Fibroblast of lung (primary cell): ENCODE results near the gene JPH2. TPM values are rescaled to one million over a fixed set of nuclear protein-coding genes. Genes with fewer than 3 reads are reported as not detected.

Experiments
- DNase-seq, 2 donors: peaks; one replicate each; pipeline versions ENCODE4 v3.0.0 to v3.0.0-alpha.2; 2010; ENCODE audit warnings: low read depth in 2 of 2
- H2AFZ ChIP-seq: 2 replicates; pipeline ENCODE4 v1.5.1; 2012; ENCODE audit warnings: low read length, control low read depth, inconsistent platforms
- H3K27ac ChIP-seq: 2 replicates; pipeline ENCODE4 v1.5.1; 2011; ENCODE audit warnings: low read length, control low read depth; ENCODE audit not compliant: insufficient read depth
- H3K27me3 ChIP-seq: 2 replicates; pipeline ENCODE4 v1.5.1; 2011; ENCODE audit warnings: mild to moderate bottlenecking, low read length; ENCODE audit not compliant: control insufficient read depth, insufficient read depth
- H3K36me3 ChIP-seq: 2 replicates; pipeline ENCODE4 v1.5.1; 2011; ENCODE audit warnings: low read length; ENCODE audit not compliant: control insufficient read depth, insufficient read depth
- H3K4me1 ChIP-seq: 2 replicates; pipeline ENCODE4 v1.5.1; 2011; ENCODE audit warnings: low read length; ENCODE audit not compliant: control insufficient read depth, insufficient read depth; ENCODE audit errors: extremely low read depth
- H3K4me2 ChIP-seq: 2 replicates; pipeline ENCODE4 v1.5.1; 2011; ENCODE audit warnings: low read length, control low read depth; ENCODE audit not compliant: insufficient read depth; ENCODE audit errors: extremely low read depth
- H3K4me3 ChIP-seq, 4 experiments: fragments of 200-600 bp in 1 of 4; sonication (generic) in 1 of 4; replicated peaks in 1 of 4; 2 replicates each; pipeline ENCODE4 v1.5.1; 2011 to 2016; ENCODE audit warnings: low read length in 4 of 4, low read depth in 3 of 4, mild to moderate bottlenecking in 3 of 4, control low read depth in 2 of 4, inconsistent platforms in 1 of 4, mixed read lengths in 1 of 4; ENCODE audit not compliant: insufficient read depth in 1 of 4; ENCODE audit errors: control extremely low read depth in 1 of 4
- H3K79me2 ChIP-seq: 2 replicates; pipeline ENCODE4 v1.5.1; 2012; ENCODE audit warnings: mild to moderate bottlenecking, low read length, inconsistent platforms; ENCODE audit not compliant: control insufficient read depth, insufficient read depth
- H3K9ac ChIP-seq: 2 replicates; pipeline ENCODE4 v1.5.1; 2011; ENCODE audit warnings: mild to moderate bottlenecking, low read length, control low read depth; ENCODE audit not compliant: insufficient read depth
- H3K9me3 ChIP-seq: 2 replicates; pipeline ENCODE4 v1.5.1; 2012; ENCODE audit warnings: low read depth, low read length; ENCODE audit not compliant: control insufficient read depth, insufficient read depth
- H4K20me1 ChIP-seq: 2 replicates; pipeline ENCODE4 v1.5.1; 2011; ENCODE audit warnings: low read length; ENCODE audit not compliant: control insufficient read depth, insufficient read depth; ENCODE audit errors: extremely low read depth
- CTCF ChIP-seq, 2 donors: IDR thresholded peaks in 1 of 2; conservative IDR thresholded peaks in 1 of 2; 1 replicate in 1 of 2; 2 replicates in 1 of 2; pipeline ENCODE4 v1.5.1; 2011 to 2012; ENCODE audit warnings: low read length in 2 of 2, control low read depth in 1 of 2, inconsistent platforms in 1 of 2, low read depth in 1 of 2, mild to moderate bottlenecking in 1 of 2
- EZH2 ChIP-seq: IDR thresholded peaks from 2 replicates; pipeline ENCODE4 v1.5.1; 2012; ENCODE audit warnings: low read length, control low read depth, mild to moderate bottlenecking; ENCODE audit errors: missing control alignments
- polyA plus RNA-seq, 2 donors: library from polyadenylated mRNA; depleted of rRNA in 1 of 2; stranded (reverse) in 1 of 2; unstranded in 1 of 2; fragments of >200 nt; gene quantifications; 2 replicates each; pipeline ENCODE4 v1.2.1, GENCODE V29; 2011 to 2012; ENCODE audit warnings: missing spikeins in 1 of 2
- total RNA-seq: library from RNA; depleted of rRNA; stranded (reverse); fragments of >200 nt; gene quantifications from 2 replicates; pipeline ENCODE4 v1.2.1, GENCODE V29; 2014

Gene JPH2
- total and polyA plus RNA-seq, 2 donors (not counting 1 experiment from before 2014, with no cell fraction given), result 0.66 to 4.9 TPM

- H3K36me3 ChIP-seq, result no peaks in the 10 kb centered on the region
- H3K4me2 ChIP-seq, result no peak overlapping the region
- H3K4me1 ChIP-seq, result no peaks in the 10 kb centered on the region
- H4K20me1 ChIP-seq, result no peaks in the 10 kb centered on the region
- TF ChIP-seq EZH2 (no peak), CTCF (conservative IDR thresholded peaks at IDR 0.05 in 1 of 2, IDR thresholded peaks at IDR 0.05 in 1 of 2; ENCODE audit: low read depth in 1 of 2, low read length in 2 of 2) (no peak)
- H3K9ac ChIP-seq, result no peak overlapping the region
- no peaks in the 10 kb centered on the region for H3K9me3 ChIP-seq
- H3K79me2 ChIP-seq, result no peaks in the 10 kb centered on the region
- H3K27ac ChIP-seq, result no peak overlapping the region
- DNase-seq, result no peak
- no peak overlapping the region for H3K4me3 ChIP-seq
- H2AFZ ChIP-seq, result no peak overlapping the region
- H3K27me3 ChIP-seq, result no peaks in the 10 kb centered on the region
Measured at GRCh38 chr20:44223721-44224120, 36.7 kb upstream of the JPH2 start.

GRCh38 chr20:44222633-44223368 lies 35.8 kb upstream of the JPH2 start:
- H3K36me3 ChIP-seq, result no peaks in the 10 kb centered on the region
- no peak overlapping the region for H2AFZ ChIP-seq
- TF ChIP-seq CTCF (conservative IDR thresholded peaks at IDR 0.05 in 1 of 2, IDR thresholded peaks at IDR 0.05 in 1 of 2; ENCODE audit: low read depth in 1 of 2, low read length in 2 of 2) (no peak), EZH2 (no peak)
- H3K4me1 ChIP-seq, result no peaks in the 10 kb centered on the region
- H3K4me3 ChIP-seq, result no peak overlapping the region
- DNase-seq, result no peak
- H3K4me2 ChIP-seq, result no peak overlapping the region
- H3K9ac ChIP-seq, result no peak overlapping the region
- H3K27ac ChIP-seq, result no peak overlapping the region
- H3K9me3 ChIP-seq, result no peaks in the 10 kb centered on the region
- no peaks in the 10 kb centered on the region for H3K27me3 ChIP-seq
- H3K79me2 ChIP-seq, result no peaks in the 10 kb centered on the region
- no peaks in the 10 kb centered on the region for H4K20me1 ChIP-seq

- Histone ChIP-seq H3K27me3 (no peaks in the 10 kb centered on the region), H3K79me2 (no peaks in the 10 kb centered on the region), H3K4me3 (no peak overlapping the region), H2AFZ (no peak overlapping the region), H3K36me3 (no peaks in the 10 kb centered on the region), H3K9ac (no peak overlapping the region), H4K20me1 (no peaks in the 10 kb centered on the region), H3K4me2 (no peak overlapping the region), H3K9me3 (no peaks in the 10 kb centered on the region), H3K4me1 (no peaks in the 10 kb centered on the region), H3K27ac (no peak overlapping the region)
- no peak for DNase-seq
- no peak for TF ChIP-seq CTCF (conservative IDR thresholded peaks at IDR 0.05 in 1 of 2, IDR thresholded peaks at IDR 0.05 in 1 of 2; ENCODE audit: low read depth in 1 of 2, low read length in 2 of 2)
- TF ChIP-seq EZH2, result no peak
Measured at GRCh38 chr20:44222027-44222426, 35.0 kb upstream of the JPH2 start.
